T-helper 2 cell (primary cell): ENCODE data around the gene ZBTB7C.

Experiments used
- DNase-seq, 5 experiments: peaks; one replicate each; pipeline versions ENCODE4 v3.0.0 to v3.0.0-alpha.2; 2012 to 2022

Gene ZBTB7C

DNA sequence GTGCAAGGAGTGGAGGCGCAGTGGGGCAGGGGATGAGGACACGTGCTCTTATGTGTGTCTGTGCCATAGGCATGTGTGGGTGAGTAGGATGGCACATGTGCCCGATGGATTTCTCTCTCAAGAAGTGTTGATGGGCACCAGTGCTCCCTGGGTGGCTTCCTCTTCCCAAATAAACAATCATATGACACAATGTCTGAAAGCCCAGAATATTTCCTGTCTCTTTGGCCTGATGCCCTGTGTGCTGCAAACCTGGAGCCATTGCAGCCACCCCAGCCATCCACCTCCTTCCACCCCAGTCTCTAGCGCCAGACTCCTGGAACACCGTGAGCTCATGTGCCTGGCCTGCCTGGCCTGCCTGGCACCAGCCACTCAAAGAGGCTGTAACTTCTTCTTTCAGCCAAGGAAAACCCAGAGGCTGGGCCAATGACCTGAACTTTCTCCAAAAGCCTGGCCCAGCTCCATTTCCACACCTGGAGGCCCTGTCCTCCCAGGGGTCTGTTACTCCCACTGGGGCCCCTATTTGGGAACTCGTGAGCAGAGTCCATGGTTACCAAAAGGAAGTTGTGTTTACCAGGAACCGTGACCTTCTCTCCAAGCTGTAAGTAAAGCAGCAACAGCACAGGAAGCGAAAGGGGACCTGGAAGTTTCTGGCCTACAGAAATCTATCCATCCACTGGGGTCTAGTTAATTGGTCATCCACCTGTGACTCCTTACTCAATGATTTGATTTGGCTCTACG is 9.5 kb upstream of the ZBTB7C start:
- DNase-seq = no peak

- DNase-seq = no peak
Measured at GRCh38 chr18:48417985-48418384, 8.8 kb upstream of the ZBTB7C start.

DNA sequence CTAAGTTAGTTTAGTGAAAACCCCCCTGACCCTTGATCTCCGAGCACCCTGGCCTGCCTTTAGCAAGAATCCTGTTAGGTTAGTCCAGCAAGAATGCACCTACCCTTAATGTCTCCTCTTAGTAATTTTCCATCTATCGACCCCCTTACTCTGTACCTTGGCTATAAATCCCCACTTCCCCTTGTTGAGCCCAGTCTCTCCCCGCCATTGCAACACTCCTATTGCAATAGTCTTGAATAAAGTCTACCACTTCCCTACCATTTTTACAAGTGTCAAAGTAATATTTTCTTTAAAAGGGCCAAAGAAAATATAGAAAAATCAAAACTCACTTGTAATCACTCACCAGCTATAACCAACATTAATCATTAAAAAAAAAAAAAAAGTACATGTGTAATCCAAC is 4.2 kb upstream of the ZBTB7C start:
- no peak for DNase-seq

DNA sequence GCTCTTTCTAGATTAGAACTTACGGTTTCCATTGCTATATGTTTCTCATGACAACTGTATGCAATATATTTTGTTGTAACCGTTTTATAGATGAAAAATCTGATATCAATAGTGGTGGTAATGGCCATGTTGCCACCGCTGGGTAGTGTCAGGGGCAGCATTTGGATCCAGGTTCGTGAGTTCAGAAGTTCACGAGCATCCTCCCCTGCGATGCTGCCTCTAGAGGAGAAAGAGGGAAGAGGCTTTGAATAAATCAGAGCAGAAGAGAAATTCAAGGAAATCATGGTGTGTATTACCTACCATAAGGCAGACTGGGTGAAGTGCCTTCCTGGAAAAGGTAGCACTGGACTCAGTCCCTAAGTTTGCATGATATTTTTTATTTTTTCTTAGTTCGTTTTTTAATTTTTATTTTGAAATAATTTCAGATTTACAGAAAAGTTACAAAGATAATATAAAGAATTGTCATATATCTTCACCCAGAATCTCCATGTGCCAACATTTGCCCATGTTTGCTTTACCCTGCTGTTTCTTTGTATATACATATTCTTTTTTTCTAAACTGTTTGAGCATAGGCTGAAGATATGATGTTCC is 3.3 kb upstream of the ZBTB7C start:
- peak in 1 of 5 experiments; percentile 39 for DNase-seq

DNA sequence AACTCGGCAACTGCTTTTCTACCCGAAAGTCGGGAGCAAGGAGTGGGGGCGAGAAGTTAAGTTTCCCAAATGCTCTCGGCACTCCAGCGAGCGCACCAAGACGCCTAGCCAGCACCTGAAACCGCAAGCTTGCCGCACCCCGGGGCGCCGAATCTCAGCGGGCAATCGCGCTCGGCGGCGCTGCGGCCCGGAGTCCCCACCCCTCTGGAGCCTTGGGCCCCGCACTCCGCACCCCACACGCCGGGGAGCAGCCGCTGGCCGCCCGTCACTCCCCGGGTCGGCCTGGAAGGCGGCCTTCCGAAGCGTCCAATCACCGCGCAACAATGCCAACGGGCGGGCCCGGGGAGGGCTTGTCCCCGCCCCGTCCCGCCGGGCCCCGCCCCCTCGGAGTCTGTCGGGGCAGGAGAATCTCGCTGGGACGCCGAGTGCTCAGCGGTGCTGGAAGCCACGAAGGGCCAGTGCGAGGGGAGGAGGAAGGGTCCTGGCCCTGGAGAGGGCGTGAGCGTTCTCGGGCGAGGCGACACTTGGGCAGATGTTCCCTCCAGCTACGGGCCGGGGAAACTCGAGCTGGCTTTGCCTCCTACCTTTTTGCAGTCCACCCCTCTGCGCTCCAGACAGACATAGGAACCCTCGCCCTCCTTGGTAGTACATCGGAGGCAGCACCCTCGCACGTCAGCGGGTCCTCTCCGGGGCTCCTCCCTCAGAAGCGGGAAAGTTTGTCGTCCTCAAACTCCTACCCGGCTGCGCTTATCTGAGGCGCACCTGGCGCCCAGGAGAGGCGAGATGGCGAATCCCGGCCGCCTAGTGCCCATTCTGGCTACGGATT is 1.1 kb upstream of the ZBTB7C start:
- peak in 3 of 5 experiments; percentile 46 to 70 (median 59) for DNase-seq

- no peak for DNase-seq
Measured at GRCh38 chr18:48409591-48410094, 460 bp upstream of the ZBTB7C start.

GRCh38 chr18:48408111-48408726 is 964 bp downstream of the ZBTB7C start:
- peak in 1 of 5 experiments; percentile 9 for DNase-seq

DNA sequence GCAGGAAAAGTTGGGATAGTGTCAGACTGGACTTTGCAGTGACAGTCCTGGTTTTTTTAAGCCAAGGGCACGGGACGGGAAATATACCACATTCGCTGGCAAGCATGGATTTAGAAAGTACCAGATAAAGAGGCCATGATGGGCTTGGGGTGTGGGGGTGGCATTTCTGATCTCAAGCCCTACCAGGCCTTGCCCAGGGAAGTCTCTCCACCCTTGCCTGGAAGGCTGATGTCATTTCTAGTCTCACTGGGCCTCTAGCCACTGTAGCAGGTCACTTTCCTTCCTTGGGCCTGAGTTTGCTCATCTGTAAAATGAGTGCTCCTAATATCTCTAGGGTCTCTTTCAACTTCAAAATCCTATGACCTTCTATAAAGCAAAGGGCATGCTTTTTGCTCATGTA is 1.8 kb downstream of the ZBTB7C start:
- DNase-seq = no peak

DNA sequence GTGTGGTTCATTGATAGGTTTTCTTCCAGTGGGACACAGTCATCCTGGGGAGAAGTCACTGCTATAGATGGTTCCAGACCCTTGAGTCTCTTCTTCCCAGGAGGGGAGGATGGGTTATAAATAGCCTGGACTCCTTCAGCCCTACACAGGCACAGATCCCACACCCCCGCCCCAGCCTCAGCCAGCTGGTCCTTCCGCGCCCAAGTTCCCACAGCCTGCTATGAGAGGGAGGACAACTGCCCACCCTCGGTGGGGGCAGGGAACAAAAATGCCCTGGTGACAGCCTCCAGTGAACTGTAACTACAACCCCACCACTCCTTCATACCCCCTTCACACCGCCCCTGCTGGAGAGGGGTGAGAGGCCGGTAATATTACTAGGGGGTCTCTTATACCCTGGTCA is 3.2 kb downstream of the ZBTB7C start:
- DNase-seq = no peak

- peak in 1 of 5 experiments; percentile 39 for DNase-seq
Measured at GRCh38 chr18:48404716-48405507, 4.3 kb downstream of the ZBTB7C start.

DNA sequence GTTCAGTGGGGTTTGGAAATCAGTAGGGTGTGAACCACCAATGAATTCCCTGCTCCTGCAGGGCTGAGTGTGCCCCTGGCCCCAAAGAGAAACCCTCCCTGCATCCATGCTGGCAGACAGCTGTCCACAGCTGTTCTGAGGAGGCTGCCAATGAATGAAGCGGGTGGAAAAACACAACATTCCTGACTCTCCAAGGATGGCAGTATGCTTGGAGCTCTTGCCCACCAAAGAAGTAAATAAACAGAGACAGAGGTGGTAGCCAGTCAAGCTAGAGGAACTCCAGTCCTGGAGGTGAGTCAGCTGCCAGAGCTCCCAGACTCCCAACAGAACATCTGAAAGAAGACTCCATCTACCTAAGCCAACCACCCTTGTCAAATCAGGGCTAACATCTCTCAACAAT is 6.2 kb downstream of the ZBTB7C start:
- no peak for DNase-seq

GRCh38 chr18:48399303-48400075 is 9.7 kb downstream of the ZBTB7C start:
- DNase-seq = no peak

GRCh38 chr18:48398074-48398473 is 11.1 kb downstream of the ZBTB7C start:
- DNase-seq = no peak

GRCh38 chr18:48397021-48397420 is 12.2 kb downstream of the ZBTB7C start:
- DNase-seq = no peak

DNA sequence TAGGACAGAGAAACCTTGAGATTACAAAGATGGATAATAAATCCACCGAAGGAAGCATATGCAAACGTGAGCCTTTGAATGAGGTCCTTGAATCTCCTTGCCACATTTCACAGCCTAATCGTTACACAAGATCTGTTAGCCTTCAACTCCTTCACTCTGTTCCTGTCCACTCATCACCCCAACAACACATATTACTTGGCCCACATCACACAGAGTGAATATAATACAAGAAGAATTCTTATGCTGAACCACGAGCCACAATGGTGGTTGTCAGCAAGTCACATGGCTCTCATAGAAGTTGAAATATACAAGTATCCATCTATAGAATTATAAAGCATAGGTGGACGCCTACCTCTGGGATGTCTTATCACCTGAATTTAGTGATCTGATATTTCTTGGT is 12.6 kb downstream of the ZBTB7C start:
- no peak for DNase-seq

- no peak for DNase-seq
Measured at GRCh38 chr18:48395646-48396045, 13.5 kb downstream of the ZBTB7C start.

DNA sequence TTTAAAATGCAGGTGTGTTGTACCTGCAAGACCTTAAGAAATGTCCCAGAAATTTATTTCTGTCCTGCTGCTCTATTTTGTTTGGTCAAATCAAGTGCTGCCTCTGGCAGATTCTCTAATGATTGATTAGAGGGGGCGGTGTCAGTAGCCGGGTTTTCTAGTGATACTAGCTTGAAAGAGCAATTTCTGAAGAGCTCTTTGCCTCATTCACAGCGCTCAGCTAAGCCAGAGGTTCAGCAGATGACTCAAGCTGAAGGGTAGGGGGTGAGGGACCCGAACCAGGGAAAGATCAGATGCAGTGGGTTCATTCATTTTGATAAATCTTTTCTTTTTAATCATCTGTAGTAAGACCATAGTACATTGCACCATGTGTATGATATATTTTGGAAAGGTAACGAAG is 15.0 kb downstream of the ZBTB7C start:
- DNase-seq = no peak

GRCh38 chr18:48393776-48394175 is 15.4 kb downstream of the ZBTB7C start:
- DNase-seq = no peak

GRCh38 chr18:48393170-48393569 is 16.0 kb downstream of the ZBTB7C start:
- DNase-seq = no peak

GRCh38 chr18:48392268-48392667 is 16.9 kb downstream of the ZBTB7C start:
- DNase-seq = no peak

- DNase-seq = no peak
Measured at GRCh38 chr18:48391868-48392267, 17.3 kb downstream of the ZBTB7C start.
